HG02623 (cell line): ENCODE results near the gene RIMBP3C.
"Not testable (repeated sequence)": the region's sequence is repeated elsewhere in the genome, so short reads cannot be mapped to it uniquely, and the experiment has no call there.

ENCODE experiments used
- ATAC-seq: cut with Tn5 transposase; IDR thresholded peaks from one replicate; pipeline ENCODE4 v1.9.1; 2021; ENCODE audit warnings: moderate library complexity; ENCODE audit not compliant: unreplicated experiment

The RIMBP3C gene

DNA sequence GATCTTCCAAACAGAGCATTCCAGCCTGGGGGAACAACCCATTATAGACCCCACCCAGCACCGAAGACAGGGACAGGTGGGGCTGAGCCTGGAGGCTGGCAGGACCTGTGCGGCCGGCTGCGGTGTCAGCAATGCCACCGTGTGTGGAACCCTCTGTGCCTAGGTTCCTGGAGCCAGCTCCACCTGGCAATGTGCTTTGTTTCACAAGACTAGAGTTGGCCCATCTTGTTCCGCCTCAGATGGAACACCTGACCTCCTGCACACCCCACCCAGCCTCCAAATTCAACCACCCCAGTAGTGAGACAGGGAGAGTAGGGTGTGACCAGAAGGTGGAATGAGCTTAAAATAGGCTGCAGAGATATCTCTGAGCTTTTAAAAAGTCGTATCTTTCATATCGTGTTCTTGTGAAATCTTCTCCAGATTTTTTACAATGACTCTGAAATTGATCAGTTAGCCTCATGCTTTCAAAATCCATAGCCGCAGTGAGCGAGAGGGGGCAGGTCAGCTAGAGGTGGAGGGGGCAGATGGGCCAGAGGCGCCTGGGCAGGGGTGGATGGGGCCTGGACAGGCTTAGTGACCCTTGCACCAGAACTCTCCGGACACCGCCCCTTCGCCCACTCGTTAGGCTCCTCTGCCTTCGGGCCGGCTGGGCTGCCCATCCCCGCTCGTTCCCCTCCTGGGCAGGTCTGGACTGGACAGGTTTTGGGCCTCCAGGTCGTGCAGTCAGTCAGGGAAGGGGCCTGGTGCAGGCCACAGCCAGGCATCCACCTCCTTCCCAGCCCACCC lies 18.2 kb downstream of the RIMBP3C start:
- not testable (repeated sequence) for ATAC-seq

DNA sequence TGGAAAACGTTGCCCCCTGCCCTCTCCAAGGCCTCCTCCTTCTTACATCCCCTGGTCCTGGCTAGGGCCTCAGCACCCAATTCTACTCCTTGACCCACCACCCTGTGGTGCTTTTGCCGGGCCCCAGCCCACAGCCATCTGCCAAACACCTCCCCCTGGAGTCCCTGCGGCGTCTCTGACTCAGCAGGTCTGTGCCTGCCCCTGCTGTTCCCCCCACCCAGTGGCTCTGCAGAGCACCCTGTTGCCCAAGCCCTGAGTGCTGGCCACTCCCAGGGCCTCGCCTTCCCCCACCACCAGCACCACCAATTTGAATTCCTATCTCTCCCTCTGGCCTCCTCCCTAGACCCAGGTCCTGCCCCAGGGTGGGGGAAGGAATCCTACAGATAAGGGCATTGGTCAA lies 19.7 kb downstream of the RIMBP3C start:
- not testable (repeated sequence) for ATAC-seq

DNA sequence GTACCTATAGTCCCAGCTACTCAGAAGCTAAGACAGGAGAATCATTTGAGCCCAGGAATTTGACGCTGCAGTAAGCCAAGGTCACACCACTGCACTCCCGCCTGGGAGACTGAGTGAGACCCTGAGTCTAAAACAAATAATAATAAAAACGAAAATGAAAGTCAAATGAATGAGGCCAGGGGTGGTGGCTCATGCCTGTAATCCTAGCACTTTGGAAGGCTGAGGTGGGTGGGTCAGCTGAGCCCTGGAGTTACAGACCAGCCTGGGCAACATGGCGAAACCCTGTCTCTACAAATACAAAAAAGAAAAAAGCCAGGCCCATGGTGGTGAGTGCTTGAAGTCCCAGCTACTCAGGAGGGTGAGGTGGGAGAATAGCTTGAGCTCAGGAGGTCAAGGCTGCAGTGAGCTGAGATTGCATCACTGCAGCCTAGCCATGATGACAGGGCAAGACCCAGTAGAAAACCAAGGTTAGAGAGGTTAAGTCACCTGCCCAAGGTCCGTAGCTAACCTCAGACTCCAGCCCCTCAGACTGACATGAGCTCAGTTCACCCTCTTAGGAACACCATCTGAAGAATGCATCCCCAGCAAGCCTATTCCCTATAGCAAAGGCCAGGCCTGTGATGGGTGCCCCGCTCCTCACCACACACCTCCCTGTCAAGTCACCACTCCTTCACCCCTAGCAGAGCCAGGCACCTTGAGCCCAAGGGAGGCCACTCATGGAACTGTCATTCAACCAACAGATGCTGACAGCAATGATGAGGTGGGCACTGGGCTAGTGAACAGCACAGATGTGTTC lies 24.4 kb downstream of the RIMBP3C start:
- not testable (repeated sequence) for ATAC-seq

DNA sequence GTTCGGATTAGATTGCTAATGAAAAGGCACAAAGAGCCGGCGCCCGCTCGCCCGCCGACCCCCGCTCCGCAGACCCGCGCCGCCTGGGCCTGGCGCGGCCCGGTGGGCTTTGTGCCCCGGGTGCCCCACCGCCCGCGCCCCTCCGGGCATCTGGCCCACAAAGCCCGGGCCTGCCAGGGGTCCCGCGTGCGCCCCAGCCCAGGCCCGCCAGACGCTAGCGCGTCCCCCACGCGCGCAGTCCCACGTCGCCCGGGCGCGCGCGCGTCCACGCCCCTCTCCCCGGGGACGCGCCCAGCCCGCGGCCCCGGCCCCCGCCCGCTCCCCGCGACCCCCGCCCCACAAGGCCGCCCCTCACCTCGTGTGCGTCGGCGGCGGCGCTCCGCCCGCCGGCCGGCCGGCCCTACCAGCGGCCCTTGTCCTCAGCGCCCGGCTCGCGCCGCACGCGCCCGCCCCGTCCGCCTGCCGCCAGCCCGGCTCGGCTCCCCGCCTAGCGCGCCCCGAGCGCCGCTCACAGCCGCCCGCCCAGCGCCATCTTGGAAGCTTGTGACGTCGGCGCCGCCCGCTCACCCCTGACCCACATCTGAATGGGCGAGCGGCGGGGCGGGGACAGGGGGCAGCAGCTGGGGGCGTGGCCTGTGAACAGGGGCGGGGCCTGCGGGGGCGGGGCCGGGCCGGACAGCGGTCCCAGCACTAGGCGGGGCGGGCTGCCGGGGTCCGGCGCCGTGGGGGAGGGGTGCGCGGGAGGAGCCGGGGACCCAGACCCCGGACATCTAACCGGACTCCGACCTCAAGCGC lies 34.1 kb downstream of the RIMBP3C start:
- not testable (repeated sequence) for ATAC-seq

DNA sequence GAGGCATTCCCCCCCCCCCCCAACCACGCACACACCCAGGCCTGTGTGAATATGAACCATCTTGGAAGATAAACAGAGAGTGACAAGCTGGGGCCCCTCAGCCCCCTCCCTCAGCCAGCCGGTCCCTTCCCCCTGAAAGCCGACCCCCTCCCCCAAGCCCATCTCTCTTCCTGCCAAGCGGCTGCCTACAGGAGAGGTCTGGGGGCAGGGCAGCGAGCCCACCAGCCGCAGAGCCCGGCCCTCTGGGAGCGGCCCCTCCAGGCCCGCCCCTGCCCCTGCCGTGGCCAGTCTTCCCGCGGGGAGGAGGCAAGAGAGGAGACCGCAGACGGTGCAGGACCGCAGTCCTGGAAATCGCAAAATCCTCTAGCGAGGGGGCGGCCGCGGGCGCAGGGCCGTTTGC lies 34.7 kb downstream of the RIMBP3C start:
- ATAC-seq, result not testable (repeated sequence)

- not testable (repeated sequence) for ATAC-seq
Measured at GRCh38 chr22:21515234-21515633, 36.0 kb downstream of the RIMBP3C start.

- ATAC-seq, result not testable (repeated sequence)
Measured at GRCh38 chr22:21514117-21514516, 37.1 kb downstream of the RIMBP3C start.

DNA sequence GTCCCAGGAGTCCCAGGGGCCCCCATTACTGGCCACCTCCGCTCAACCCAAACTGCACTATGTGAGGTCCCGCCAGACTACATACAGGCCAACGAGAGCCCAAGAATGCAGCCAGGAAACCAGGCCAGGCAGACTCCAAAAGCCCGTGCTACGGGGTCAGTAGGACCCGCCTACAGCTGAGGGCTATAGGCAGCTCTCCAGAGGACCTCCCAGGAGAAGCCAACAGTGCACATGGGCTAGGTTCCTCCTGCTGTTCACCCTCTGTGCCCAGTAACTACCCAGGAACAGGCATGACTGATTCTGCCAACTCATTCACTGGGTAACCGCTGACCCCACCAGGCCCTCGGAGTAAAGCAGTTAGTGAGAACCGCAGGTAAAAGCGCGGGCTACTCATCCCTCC lies 39.2 kb downstream of the RIMBP3C start:
- not testable (repeated sequence) for ATAC-seq

DNA sequence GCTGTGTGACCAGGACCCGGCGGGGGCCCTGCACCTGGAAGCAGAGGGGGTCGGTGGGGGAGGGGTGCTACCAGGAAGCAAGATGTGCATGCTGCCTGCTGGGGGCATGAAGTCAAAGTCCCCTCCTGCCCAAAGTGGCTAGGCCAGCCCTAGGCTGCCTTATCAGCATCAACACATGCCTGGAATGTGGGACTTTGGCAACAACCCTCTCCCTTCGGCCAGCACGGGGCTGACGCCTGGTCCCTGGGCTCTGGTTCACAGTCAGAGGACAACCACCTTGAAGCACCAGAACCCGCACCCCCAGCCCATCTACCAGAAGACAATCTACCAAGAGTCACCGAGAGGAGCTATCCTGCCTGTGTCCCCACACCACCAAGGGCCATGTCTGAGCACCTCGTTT lies 40.9 kb downstream of the RIMBP3C start:
- ATAC-seq, result not testable (repeated sequence)

GRCh38 chr22:21499623-21500506 lies 51.4 kb downstream of the RIMBP3C start:
- not testable (repeated sequence) for ATAC-seq

DNA sequence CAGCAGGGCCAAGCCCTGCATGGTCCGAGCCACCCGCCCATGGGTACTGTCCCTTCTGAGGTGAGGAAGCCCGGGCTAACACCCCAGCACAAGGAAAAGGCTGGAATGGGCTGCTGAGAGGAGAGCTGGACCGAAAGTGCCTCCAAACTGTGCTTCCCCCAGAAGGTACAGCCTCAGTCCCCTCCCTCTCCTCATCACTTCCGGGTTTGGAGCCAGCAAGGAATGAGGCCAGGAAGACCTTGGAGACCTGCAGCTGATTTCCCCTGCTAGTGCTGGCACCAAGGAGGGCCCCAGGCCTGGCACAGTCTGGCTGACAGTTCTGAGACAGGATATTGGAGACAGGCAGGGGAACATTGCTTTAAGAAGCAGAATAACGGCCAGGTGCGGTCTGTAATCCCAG lies 52.8 kb downstream of the RIMBP3C start:
- not testable (repeated sequence) for ATAC-seq

DNA sequence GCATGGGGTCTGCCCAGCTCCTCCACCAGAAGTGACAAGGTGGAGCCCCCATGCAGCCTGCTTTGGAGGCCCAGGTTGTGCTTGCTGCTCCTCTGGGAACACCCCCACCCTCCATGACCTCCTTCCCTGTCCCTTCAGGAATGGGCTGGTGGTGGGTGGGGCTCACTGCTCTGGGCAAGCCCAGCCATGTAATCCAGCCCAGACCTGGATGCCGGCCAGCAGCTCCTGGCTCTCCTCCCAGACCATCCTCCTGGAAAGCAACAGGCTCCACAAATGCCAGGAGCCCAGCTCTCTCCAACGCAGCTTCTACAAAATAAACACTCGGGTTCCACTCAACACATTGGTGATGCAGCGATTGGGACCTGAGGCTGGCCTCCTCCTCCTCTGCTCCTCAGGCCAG lies 53.3 kb downstream of the RIMBP3C start:
- not testable (repeated sequence) for ATAC-seq
